DOHH2 (cell line): Measurements from ENCODE around the gene INSRR.

Source experiments
- EZH2phosphoT487 ChIP-seq: fragments of 200-600 bp; sonication (generic); IDR thresholded peaks from 2 replicates; pipeline ENCODE4 v1.6.1; 2017; ENCODE audit warnings: borderline replicate concordance, mild to moderate bottlenecking, antibody characterized with exemption, low read length, moderate library complexity, mixed read lengths
- TF ChIP-seq, protein P1 (sequence below): fragments of 200-600 bp; sonication (generic); IDR thresholded peaks from one replicate; pipeline ENCODE4 v1.5.1; 2014; ENCODE audit warnings: antibody characterized with exemption, mild to moderate bottlenecking, low read depth, low read length; ENCODE audit not compliant: poor library complexity, severe bottlenecking

DNA sequence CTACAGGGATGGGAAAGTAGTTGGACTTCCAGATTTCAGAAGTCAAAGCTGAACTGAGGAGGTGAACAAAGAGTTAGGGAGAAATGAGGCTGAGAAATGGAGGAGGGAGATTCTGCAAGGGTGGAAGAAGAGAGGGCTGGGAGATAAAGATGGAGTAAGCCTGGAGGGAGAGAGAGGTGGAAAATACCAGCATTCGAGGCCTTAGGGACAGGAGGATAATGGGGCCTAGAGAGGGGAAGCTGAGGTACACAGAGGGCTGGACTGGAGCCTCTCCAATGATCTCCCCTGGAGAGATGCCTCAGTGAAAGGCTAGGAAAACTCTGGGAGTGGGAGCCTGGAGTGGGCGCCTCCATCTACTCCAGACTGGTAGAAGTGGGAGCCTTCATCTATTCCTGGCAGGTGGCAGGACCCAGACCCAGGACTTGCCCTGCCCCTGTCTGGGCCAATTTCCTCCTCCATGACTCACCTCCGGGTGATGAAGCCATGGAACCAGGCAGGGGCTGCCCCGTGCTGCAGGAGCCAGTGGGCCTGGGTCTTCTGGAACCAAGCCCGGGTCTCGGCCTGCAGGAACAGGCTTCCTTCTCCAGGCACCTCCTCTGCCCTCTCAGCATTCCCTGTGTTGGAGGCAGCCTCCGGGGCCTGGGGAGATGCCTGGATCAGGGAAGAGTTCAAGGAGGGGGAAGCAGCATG, 44.2 kb downstream of the INSRR start:
- TF ChIP-seq, protein P1, sequence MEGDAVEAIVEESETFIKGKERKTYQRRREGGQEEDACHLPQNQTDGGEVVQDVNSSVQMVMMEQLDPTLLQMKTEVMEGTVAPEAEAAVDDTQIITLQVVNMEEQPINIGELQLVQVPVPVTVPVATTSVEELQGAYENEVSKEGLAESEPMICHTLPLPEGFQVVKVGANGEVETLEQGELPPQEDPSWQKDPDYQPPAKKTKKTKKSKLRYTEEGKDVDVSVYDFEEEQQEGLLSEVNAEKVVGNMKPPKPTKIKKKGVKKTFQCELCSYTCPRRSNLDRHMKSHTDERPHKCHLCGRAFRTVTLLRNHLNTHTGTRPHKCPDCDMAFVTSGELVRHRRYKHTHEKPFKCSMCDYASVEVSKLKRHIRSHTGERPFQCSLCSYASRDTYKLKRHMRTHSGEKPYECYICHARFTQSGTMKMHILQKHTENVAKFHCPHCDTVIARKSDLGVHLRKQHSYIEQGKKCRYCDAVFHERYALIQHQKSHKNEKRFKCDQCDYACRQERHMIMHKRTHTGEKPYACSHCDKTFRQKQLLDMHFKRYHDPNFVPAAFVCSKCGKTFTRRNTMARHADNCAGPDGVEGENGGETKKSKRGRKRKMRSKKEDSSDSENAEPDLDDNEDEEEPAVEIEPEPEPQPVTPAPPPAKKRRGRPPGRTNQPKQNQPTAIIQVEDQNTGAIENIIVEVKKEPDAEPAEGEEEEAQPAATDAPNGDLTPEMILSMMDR = no peak
- no peak for TF ChIP-seq EZH2phosphoT487
